ENCODE measurements around the gene MAP3K10. TPM values are rescaled to one million over a fixed set of nuclear protein-coding genes. Genes with fewer than 3 reads are reported as not detected.

Gene MAP3K10
- total and polyA plus RNA-seq, 2 of the 13 experiments (the other 11 are each of a cell fraction or from before 2014, with no cell fraction given), result 3.4 to 5.0 TPM

DNA sequence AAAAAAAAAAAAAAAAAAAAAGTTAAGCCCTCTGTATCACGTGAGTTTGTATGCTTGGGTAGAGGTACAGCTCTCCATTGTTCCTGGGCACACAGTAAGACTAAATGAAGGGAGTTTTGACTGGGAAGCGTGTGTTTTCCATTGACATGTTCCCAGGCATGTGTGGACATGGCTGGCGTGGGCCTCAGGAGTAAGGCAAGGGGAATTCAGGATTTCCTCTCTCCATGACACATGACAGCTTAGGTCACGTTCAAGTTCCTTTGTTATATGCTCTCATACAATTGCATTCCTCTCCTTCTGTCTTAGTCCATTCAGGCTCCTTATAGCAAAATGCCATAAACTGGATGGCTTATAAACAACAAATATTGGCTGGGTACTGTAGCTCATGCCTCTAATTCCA lies 17.1 kb upstream of the MAP3K10 start:
- in situ Hi-C loops (cut with HindIII; ENCODE audit: extremely low pct_ligation_motif_present, low pct_unique_long_range_greater_than_20kb) (no loop called here), intact Hi-C loops (cut with micrococcal nuclease; ENCODE audit: unreplicated experiment) (no loop called here)
- POLR2A ChIA-PET, result interaction anchor here (0.7 kb wide), 1 partner anchor 9 kb away, joined by 4 read pairs; no protein-coding TSS in a partner anchor
- DNase-seq (ENCODE audit: low spot score), result no peak
- 21% methylated on average over 4 of the region's 4 CpGs for WGBS (ENCODE audit: low lambda C conversion rate)
- no peak for FAIRE-seq
- no peak overlapping the region for H3K27ac ChIP-seq (ENCODE audit: extremely low read length, insufficient read depth, low read length)
- peaks cover 3 to 13% of the 10 kb centered on the region in 2 experiments; a peak in 3 of 5 replicates for H3K27me3 ChIP-seq (ENCODE audit: control insufficient read depth in 1 of 2, insufficient read depth in 2 of 2, low read length in 2 of 2)
- ATAC-seq, result no peak
- CTCF ChIA-PET (ENCODE audit: low intra/inter-chr PET ratio, low total read pairs), result no interaction called here
- no peaks in the 10 kb centered on the region for H3K4me1 ChIP-seq (ENCODE audit: insufficient read depth, low read length)
- no peak overlapping the region for H3K9ac ChIP-seq (ENCODE audit: insufficient read depth, low read depth, low read length)
- BruUV-seq (replicated peaks), result no TSS peak
- no peaks in the 10 kb centered on the region for H3K36me3 ChIP-seq (replicated peaks in 1 of 2; ENCODE audit: control insufficient read depth in 1 of 2, insufficient read depth in 2 of 2, low read length in 2 of 2)
- H3K4me2 ChIP-seq (ENCODE audit: low read depth, low read length), result no peak overlapping the region
- H3K79me2 ChIP-seq (ENCODE audit: insufficient read depth, low read length), result no peaks in the 10 kb centered on the region
- H4K20me1 ChIP-seq (ENCODE audit: insufficient read depth, low read length), result no peaks in the 10 kb centered on the region
- TF ChIP-seq ZNF20 (CRISPR knock-in tag; IDR thresholded peaks at IDR 0.05) (no peak), YEATS4 (CRISPR knock-in tag; IDR thresholded peaks at IDR 0.05; ENCODE audit: borderline replicate concordance) (no peak), IRX3 (CRISPR knock-in tag; IDR thresholded peaks at IDR 0.05; ENCODE audit: borderline replicate concordance, low read depth) (no peak), NFE2L1 (CRISPR knock-in tag; IDR thresholded peaks at IDR 0.05; ENCODE audit: borderline replicate concordance) (no peak), PPARG (CRISPR knock-in tag; conservative IDR thresholded peaks at IDR 0.05) (no peak), ZBTB8A (CRISPR knock-in tag; IDR thresholded peaks at IDR 0.05; ENCODE audit: borderline replicate concordance, low read depth) (no peak), AKAP8 (CRISPR knock-in tag; IDR thresholded peaks at IDR 0.05) (no peak), ZNF510 (CRISPR knock-in tag; IDR thresholded peaks at IDR 0.05; ENCODE audit: low read depth) (no peak), ZNF160 (CRISPR knock-in tag; IDR thresholded peaks at IDR 0.05) (no peak), KMT2B (CRISPR knock-in tag; IDR thresholded peaks at IDR 0.05) (no peak), TBX3 (IDR thresholded peaks at IDR 0.05; ENCODE audit: borderline replicate concordance) (no peak), SP1 (IDR thresholded peaks at IDR 0.05) (no peak), SP1 (CRISPR knock-in tag; IDR thresholded peaks at IDR 0.05) (no peak)
- TF ChIP-seq, protein P1, sequence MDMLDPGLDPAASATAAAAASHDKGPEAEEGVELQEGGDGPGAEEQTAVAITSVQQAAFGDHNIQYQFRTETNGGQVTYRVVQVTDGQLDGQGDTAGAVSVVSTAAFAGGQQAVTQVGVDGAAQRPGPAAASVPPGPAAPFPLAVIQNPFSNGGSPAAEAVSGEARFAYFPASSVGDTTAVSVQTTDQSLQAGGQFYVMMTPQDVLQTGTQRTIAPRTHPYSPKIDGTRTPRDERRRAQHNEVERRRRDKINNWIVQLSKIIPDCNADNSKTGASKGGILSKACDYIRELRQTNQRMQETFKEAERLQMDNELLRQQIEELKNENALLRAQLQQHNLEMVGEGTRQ (IDR thresholded peaks at IDR 0.05; ENCODE audit: low read depth, low read length), result no peak
- TF ChIP-seq, protein P1 (CRISPR knock-in tag; IDR thresholded peaks at IDR 0.05; ENCODE audit: borderline replicate concordance), result no peak
- TF ChIP-seq, protein P2, sequence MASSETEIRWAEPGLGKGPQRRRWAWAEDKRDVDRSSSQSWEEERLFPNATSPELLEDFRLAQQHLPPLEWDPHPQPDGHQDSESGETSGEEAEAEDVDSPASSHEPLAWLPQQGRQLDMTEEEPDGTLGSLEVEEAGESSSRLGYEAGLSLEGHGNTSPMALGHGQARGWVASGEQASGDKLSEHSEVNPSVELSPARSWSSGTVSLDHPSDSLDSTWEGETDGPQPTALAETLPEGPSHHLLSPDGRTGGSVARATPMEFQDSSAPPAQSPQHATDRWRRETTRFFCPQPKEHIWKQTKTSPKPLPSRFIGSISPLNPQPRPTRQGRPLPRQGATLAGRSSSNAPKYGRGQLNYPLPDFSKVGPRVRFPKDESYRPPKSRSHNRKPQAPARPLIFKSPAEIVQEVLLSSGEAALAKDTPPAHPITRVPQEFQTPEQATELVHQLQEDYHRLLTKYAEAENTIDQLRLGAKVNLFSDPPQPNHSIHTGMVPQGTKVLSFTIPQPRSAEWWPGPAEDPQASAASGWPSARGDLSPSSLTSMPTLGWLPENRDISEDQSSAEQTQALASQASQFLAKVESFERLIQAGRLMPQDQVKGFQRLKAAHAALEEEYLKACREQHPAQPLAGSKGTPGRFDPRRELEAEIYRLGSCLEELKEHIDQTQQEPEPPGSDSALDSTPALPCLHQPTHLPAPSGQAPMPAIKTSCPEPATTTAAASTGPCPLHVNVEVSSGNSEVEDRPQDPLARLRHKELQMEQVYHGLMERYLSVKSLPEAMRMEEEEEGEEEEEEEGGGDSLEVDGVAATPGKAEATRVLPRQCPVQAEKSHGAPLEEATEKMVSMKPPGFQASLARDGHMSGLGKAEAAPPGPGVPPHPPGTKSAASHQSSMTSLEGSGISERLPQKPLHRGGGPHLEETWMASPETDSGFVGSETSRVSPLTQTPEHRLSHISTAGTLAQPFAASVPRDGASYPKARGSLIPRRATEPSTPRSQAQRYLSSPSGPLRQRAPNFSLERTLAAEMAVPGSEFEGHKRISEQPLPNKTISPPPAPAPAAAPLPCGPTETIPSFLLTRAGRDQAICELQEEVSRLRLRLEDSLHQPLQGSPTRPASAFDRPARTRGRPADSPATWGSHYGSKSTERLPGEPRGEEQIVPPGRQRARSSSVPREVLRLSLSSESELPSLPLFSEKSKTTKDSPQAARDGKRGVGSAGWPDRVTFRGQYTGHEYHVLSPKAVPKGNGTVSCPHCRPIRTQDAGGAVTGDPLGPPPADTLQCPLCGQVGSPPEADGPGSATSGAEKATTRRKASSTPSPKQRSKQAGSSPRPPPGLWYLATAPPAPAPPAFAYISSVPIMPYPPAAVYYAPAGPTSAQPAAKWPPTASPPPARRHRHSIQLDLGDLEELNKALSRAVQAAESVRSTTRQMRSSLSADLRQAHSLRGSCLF (CRISPR knock-in tag; IDR thresholded peaks at IDR 0.05; ENCODE audit: borderline replicate concordance), result no peak
- TF ChIP-seq, protein P3, sequence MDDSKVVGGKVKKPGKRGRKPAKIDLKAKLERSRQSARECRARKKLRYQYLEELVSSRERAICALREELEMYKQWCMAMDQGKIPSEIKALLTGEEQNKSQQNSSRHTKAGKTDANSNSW (CRISPR knock-in tag; IDR thresholded peaks at IDR 0.05; ENCODE audit: borderline replicate concordance), result no peak
- no peaks in the 10 kb centered on the region for H3K9me3 ChIP-seq (ENCODE audit: low read length)
- H3K4me3 ChIP-seq (replicated peaks in 1 of 3; ENCODE audit: insufficient read depth in 1 of 3, low read depth in 2 of 3, low read length in 3 of 3), result no peak overlapping the region
- no peak overlapping the region for H2AFZ ChIP-seq (ENCODE audit: low read length)

Data from HepG2 (cell line).